K562 (cell line): ENCODE measurements around the gene PTTG1IP. TPM values are rescaled to one million over a fixed set of nuclear protein-coding genes. Genes with fewer than 3 reads are reported as not detected.

Source experiments
- ATAC-seq: fragments of 200-7000 bp; cut with Tn5 transposase; 3 replicates; pipeline ENCODE4 v1.9.1; 2020; ENCODE audit warnings: moderate library complexity
- BruUV-seq: library from RNA; stranded (reverse); fragments of 400-500 nt; replicated peaks from 2 replicates; lab custom pipeline; 2021; lab: Mats Ljungman, UMichigan
- CTCF ChIA-PET: fragments of 300-600 bp; formaldehyde crosslinking; extraction: SDS; loops from one replicate; lab custom pipeline; 2021; ENCODE audit warnings: low intra/inter-chr PET ratio; lab: Yijun Ruan, JAX
- POLR2A ChIA-PET: fragments of 300-600, 350-650 bp; sonication (Branson Sonifier 250); formaldehyde crosslinking; extraction: SDS; loops from one replicate; lab custom pipeline; 2021; ENCODE audit warnings: antibody characterized with exemption, inconsistent platforms; lab: Yijun Ruan, JAX
- DNase-seq, 4 experiments: peaks; one replicate each; pipeline versions ENCODE4 v3.0.0 to v3.0.0-alpha.2; 2011 to 2018; ENCODE audit warnings: low spot score in 3 of 4, mixed read lengths in 3 of 4; ENCODE audit errors: extremely low read depth in 1 of 4
- FAIRE-seq: peaks from 2 replicates; lab custom pipeline; 2011; peaks lifted over from hg19 to GRCh38; lab: Jason Lieb, UNC
- H2AFZ ChIP-seq: 2 replicates; pipeline ENCODE4 v1.6.0; 2011; ENCODE audit warnings: low read depth, low read length, control low read depth, inconsistent platforms
- H3K27ac ChIP-seq: fragments of 200-600 bp; 3 replicates; pipeline ENCODE4 v1.8.0; 2011; ENCODE audit warnings: low read depth, mild to moderate bottlenecking, control low read depth, inconsistent platforms, low read length, moderate library complexity, mixed read lengths; ENCODE audit errors: extremely low read depth
- H3K27me3 ChIP-seq, 2 experiments: fragments of 300-600 bp in 1 of 2; 2 replicates in 1 of 2; 3 replicates in 1 of 2; pipeline versions ENCODE4 v1.6.0 to v1.8.0; 2011; ENCODE audit warnings: inconsistent platforms in 2 of 2, low read length in 2 of 2, mild to moderate bottlenecking in 1 of 2, mixed read lengths in 1 of 2, moderate library complexity in 1 of 2; ENCODE audit not compliant: control insufficient read depth in 2 of 2, insufficient read depth in 2 of 2
- H3K36me3 ChIP-seq: fragments of 300-600 bp; 3 replicates; pipeline ENCODE4 v1.8.0; 2011; ENCODE audit warnings: mild to moderate bottlenecking, low read length, inconsistent platforms; ENCODE audit not compliant: control insufficient read depth, insufficient read depth
- H3K4me1 ChIP-seq, 2 experiments: fragments of 200-600 bp in 1 of 2; replicated peaks in 1 of 2; 2 replicates in 1 of 2; 3 replicates in 1 of 2; pipeline versions ENCODE4 v1.5.1 to v1.8.0; 2011; ENCODE audit warnings: inconsistent platforms in 2 of 2, low read length in 2 of 2, mild to moderate bottlenecking in 1 of 2, mixed read lengths in 1 of 2, moderate library complexity in 1 of 2; ENCODE audit not compliant: control insufficient read depth in 2 of 2, insufficient read depth in 2 of 2
- H3K4me2 ChIP-seq: 2 replicates; pipeline ENCODE4 v1.6.1; 2011; ENCODE audit warnings: low read length, control low read depth, inconsistent platforms, mixed read lengths; ENCODE audit not compliant: insufficient read depth
- H3K4me3 ChIP-seq: fragments of 200-600 bp; sonication (generic), shearing (Covaris generic); 2 replicates; pipeline ENCODE4 v1.5.1; 2016; ENCODE audit warnings: control low read depth, inconsistent platforms
- H3K79me2 ChIP-seq: fragments of 200-600 bp; 3 replicates; pipeline ENCODE4 v1.8.0; 2011; ENCODE audit warnings: low read length, inconsistent platforms; ENCODE audit not compliant: control insufficient read depth, insufficient read depth
- H3K9ac ChIP-seq, 2 experiments: 2 replicates each; pipeline versions ENCODE4 v1.6.0 to v1.6.1; 2011; ENCODE audit warnings: low read depth in 2 of 2, low read length in 2 of 2, control low read depth in 1 of 2, inconsistent platforms in 1 of 2, mild to moderate bottlenecking in 1 of 2, mixed read lengths in 1 of 2; ENCODE audit not compliant: insufficient read depth in 1 of 2
- H3K9me1 ChIP-seq: one replicate; pipeline ENCODE4 v1.6.0; 2011; ENCODE audit warnings: inconsistent platforms, mild to moderate bottlenecking, low read length, moderate library complexity; ENCODE audit not compliant: control insufficient read depth, insufficient read depth
- H3K9me3 ChIP-seq: replicated peaks from 2 replicates; pipeline ENCODE4 v1.5.1; 2011; ENCODE audit warnings: low read depth, low read length, inconsistent platforms; ENCODE audit not compliant: control insufficient read depth, insufficient read depth
- H4K20me1 ChIP-seq: replicated peaks from 2 replicates; pipeline ENCODE4 v1.6.1; 2011; ENCODE audit warnings: low read length, inconsistent platforms, mixed read lengths; ENCODE audit not compliant: control insufficient read depth, insufficient read depth
- C11orf30 ChIP-seq: fragments of 450-650 bp; IDR thresholded peaks from 2 replicates; pipeline ENCODE4 v1.6.1; 2016; ENCODE audit warnings: low read depth, mild to moderate bottlenecking
- FOXM1 ChIP-seq, 2 experiments: fragments of 450-650 bp in 1 of 2; sonication (generic) in 1 of 2; formaldehyde crosslinking in 1 of 2; IDR thresholded peaks; 2 replicates each; pipeline versions ENCODE4 v1.6.1 to v1.9.0; 2017 to 2022; ENCODE audit warnings: low read depth in 2 of 2, mild to moderate bottlenecking in 2 of 2, missing genetic modification reagents in 1 of 2, moderate library complexity in 1 of 2
- KAT2B ChIP-seq: IDR thresholded peaks from one replicate; pipeline ENCODE4 v1.6.1; 2012; ENCODE audit warnings: low read depth, mild to moderate bottlenecking, control low read depth, inconsistent platforms, low read length, moderate library complexity
- NFIC ChIP-seq: fragments of 450-650 bp; IDR thresholded peaks from 2 replicates; pipeline ENCODE4 v1.6.1; 2017; ENCODE audit warnings: mild to moderate bottlenecking, inconsistent platforms
- NR2C1 ChIP-seq, 2 experiments: fragments of 450-650 bp; IDR thresholded peaks; 2 replicates each; pipeline ENCODE4 v1.6.1; 2017; ENCODE audit warnings: mild to moderate bottlenecking in 2 of 2, antibody characterized with exemption in 1 of 2, inconsistent platforms in 1 of 2, missing compliant biosample characterization in 1 of 2, missing genetic modification characterization in 1 of 2
- NR4A1 ChIP-seq, 2 experiments: fragments of 250-450 bp in 1 of 2; fragments of 450-650 bp in 1 of 2; sonication (Bioruptor Pico) in 1 of 2; IDR thresholded peaks; 2 replicates each; pipeline versions ENCODE4 v1.4.0 to v1.6.1; 2016 to 2020; ENCODE audit warnings: mild to moderate bottlenecking in 2 of 2, missing compliant biosample characterization in 1 of 2, missing genetic modification characterization in 1 of 2, moderate library complexity in 1 of 2
- POLR2B ChIP-seq: fragments of 450-650 bp; IDR thresholded peaks from 2 replicates; pipeline ENCODE4 v1.6.1; 2018; ENCODE audit warnings: low read depth; ENCODE audit not compliant: partially characterized antibody
- RBBP5 ChIP-seq: fragments of 200-600 bp; sonication (generic); IDR thresholded peaks from 2 replicates; pipeline ENCODE4 v1.6.1; 2012; ENCODE audit warnings: borderline replicate concordance, mild to moderate bottlenecking, low read length, control low read depth, inconsistent platforms; ENCODE audit not compliant: insufficient read depth, poor library complexity, severe bottlenecking
- SMAD1 ChIP-seq: fragments of 150-350 bp; IDR thresholded peaks from 2 replicates; pipeline ENCODE4 v1.6.1; 2014; ENCODE audit warnings: low read length, low read depth; ENCODE audit not compliant: partially characterized antibody
- ZNF830 ChIP-seq: fragments of 250-450 bp; sonication (Bioruptor Pico); IDR thresholded peaks from 2 replicates; pipeline ENCODE4 v1.5.0; 2021; ENCODE audit warnings: mild to moderate bottlenecking
- WGBS: fragments of 100-300 bp; shearing (Covaris generic); methylation state at CpG from one replicate; pipeline ENCODE4 v1.1.6; 2016; ENCODE audit warnings: low coverage, mixed read lengths; ENCODE audit not compliant: insufficient coverage; ENCODE audit errors: missing lambda C conversion rate; 5-methylcytosine and 5-hydroxymethylcytosine counted together
- in situ Hi-C: fragments of 300-500 bp; cut with MboI; formaldehyde crosslinking; loops from 4 replicates; pipeline ENCODE4 v1.15.0; 2018; ENCODE audit warnings: inconsistent platforms, mixed read lengths
- intact Hi-C: fragments of 100-400 bp; cut with micrococcal nuclease; formaldehyde crosslinking; loops from 2 replicates; pipeline ENCODE4 v1.14.2; 2022
- polyA plus RNA-seq, 8 experiments: library from polyadenylated mRNA; depleted of rRNA in 4 of 8; stranded (reverse) in 5 of 8; unstranded in 3 of 8; fragments of >200 nt; fragmentation: Nextera tagmentation in 2 of 8; fragmentation: Illumina TruSeq in 1 of 8; extraction: Ambion mirVana in 2 of 8; extraction: Trizol in 1 of 8; gene quantifications; 2 replicates each; pipeline versions ENCODE4 v1.2.1 to v1.2.3, GENCODE V29; 2011 to 2014; ENCODE audit warnings: inconsistent platforms in 1 of 8, missing spikeins in 1 of 8
- total RNA-seq, 7 experiments: library from RNA; depleted of rRNA in 6 of 7; stranded (reverse); fragments of >200 nt in 6 of 7; fragmentation: Illumina TruSeq in 2 of 7; extraction: Trizol in 2 of 7; gene quantifications; 2 replicates each; pipeline versions ENCODE4 v1.2.1 to v1.2.3, GENCODE V29; 2011 to 2021; ENCODE audit warnings: low replicate concordance in 1 of 7
- TF ChIP-seq, protein P1 (sequence below): fragments of 450-650 bp; formaldehyde crosslinking; IDR thresholded peaks from 2 replicates; pipeline ENCODE4 v1.4.0; 2020; ENCODE audit warnings: mild to moderate bottlenecking, moderate library complexity

PTTG1IP gene
- total and polyA plus RNA-seq, 9 of the 15 experiments (the other 6 are each of a cell fraction or from before 2014, with no cell fraction given) = 5.0 to 99.3 (median 82.4) TPM

DNA sequence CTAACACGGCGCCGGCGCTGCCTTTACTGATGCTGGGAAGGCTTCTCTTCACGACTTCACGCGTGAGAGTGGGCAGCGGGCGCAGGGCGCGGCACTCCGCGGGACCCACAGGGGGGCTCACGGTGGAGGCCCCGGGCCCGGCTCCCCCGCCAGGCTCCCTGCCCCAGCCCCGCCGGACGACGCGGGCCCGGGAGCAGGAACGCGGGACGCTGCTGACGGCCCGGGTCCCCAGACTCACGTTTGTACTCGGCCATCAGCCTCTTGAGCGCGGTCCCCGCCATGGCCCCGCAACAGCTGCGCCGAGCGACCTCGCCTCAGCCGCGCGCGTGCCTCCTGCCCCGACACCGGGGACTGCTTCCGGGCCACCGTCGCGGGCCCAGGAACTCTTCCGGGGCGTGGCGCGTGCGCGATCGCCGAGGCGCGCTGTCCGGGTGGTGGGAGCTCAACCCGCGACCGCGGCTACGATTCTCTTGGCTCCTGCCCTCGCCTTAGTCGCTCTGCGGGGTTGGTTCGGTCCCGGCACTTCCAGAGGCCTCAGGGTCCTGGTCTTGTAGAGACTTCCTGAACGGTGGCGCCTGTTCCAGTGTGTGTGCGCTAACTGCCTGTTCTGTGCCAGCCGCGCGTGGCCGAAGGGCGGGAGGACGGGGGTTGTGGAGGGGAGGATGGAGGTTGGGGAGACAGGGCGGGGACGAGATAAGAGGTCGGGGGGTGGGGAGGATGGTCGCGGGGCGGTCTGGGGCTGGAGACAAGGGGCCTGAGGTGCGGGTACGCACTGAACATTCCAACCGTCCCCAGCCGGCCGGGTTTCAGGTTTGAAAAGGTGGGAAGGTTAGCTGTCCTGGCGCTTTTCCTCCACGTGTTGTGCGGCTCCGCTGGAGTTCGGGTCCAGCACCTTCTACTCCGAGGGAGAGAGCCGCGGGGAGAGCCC, 71.8 kb downstream of the PTTG1IP start, which contains the start of gene UBE2G2 (continued):
- TF ChIP-seq NR4A1 (CRISPR knock-in tag; IDR thresholded peaks at IDR 0.05) (peak; percentile 29; the same call in 1 of the 2 replicates), NR4A1 (tag; IDR thresholded peaks at IDR 0.05) (peak; percentile 52; the same call in 1 of the 2 replicates), FOXM1 (IDR thresholded peaks at IDR 0.05; ENCODE audit: low read depth) (no peak), FOXM1 (CRISPR knock-in tag; IDR thresholded peaks at IDR 0.05; ENCODE audit: low read depth) (peak; percentile 73; the same call in 1 of the 2 replicates), C11orf30 (peak; percentile 87)

DNA sequence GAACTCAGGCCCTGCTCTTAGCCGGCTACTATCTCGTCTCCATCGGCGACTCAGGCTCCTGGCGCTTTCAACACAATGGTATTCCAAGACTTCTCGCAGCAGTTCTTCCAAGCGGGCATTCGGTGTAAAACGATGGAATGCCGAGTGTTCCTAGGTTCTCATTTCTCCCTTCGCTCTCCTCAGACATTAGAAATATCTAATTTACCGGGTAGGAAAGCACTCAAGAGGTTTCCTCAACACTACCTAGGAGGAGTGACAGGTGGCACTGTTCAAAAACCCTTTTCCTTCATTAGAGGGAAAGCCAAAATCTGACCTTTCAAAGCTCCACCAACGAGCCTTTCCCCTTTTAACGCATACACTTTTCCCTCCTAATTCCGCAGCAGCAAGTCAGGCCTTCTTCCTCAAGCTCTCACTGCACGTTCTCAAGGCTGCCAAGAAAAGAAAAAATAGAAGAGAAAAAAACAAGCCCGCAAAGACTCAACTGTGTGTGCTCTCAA, 72.5 kb downstream of the PTTG1IP start:
- TSS peak; percentile 38 for BruUV-seq
- H3K36me3 ChIP-seq = peaks cover 78% of the 10 kb centered on the region
- TF ChIP-seq, protein P1, sequence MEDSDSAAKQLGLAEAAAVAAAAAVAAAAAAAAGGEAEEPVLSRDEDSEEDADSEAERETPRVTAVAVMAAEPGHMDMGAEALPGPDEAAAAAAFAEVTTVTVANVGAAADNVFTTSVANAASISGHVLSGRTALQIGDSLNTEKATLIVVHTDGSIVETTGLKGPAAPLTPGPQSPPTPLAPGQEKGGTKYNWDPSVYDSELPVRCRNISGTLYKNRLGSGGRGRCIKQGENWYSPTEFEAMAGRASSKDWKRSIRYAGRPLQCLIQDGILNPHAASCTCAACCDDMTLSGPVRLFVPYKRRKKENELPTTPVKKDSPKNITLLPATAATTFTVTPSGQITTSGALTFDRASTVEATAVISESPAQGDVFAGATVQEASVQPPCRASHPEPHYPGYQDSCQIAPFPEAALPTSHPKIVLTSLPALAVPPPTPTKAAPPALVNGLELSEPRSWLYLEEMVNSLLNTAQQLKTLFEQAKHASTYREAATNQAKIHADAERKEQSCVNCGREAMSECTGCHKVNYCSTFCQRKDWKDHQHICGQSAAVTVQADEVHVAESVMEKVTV (CRISPR knock-in tag) = 0 out of 2 replicates have a peak, but pooled peaks have one; percentile 21
- TF ChIP-seq NR2C1 (IDR thresholded peaks at IDR 0.05) (no peak), NR2C1 (tag; IDR thresholded peaks at IDR 0.05) (peak; percentile 18), POLR2B (no peak), NFIC (no peak), KAT2B (no peak), RBBP5 (no peak), ZNF830 (CRISPR knock-in tag) (no peak), SMAD1 (no peak)

More for the DNA sequence above, 72.5 kb downstream of the PTTG1IP start:
- H3K4me1 ChIP-seq = peaks cover 19 to 27% of the 10 kb centered on the region in 2 experiments
- peak overlapping the region; percentile 95 for H3K4me2 ChIP-seq
- ChIA-PET CTCF (interaction anchor here (0.7 to 1.4 kb wide), 8 partner anchors 34 to 132 kb away, joined by 3 to 5 read pairs (median 4); no protein-coding TSS in a partner anchor), POLR2A (interaction anchor here (0.6 to 5.5 kb wide), 20 partner anchors 7 to 540 kb away, joined by 3 to 33 read pairs (median 3); partner anchors contain the start of genes PTTG1IP and SUMO3)
- in situ Hi-C loops (no loop called here), intact Hi-C loops (loop anchor here (2.0 to 5.0 kb wide), 3 partner anchors 46 to 132 kb away; no protein-coding TSS in a partner anchor)
- H3K27ac ChIP-seq = peak overlapping the region; percentile 93
- H4K20me1 ChIP-seq = peaks cover 8% of the 10 kb centered on the region; the same call in 1 of the 2 replicates
- H2AFZ ChIP-seq = peak overlapping the region; percentile 91
- ATAC-seq (peak; percentile 68), FAIRE-seq (peak; percentile 83), DNase-seq (peak; percentile 41 to 72 (median 62))
- H3K9ac ChIP-seq = peak overlapping the region; percentile 83 to 97
- H3K9me1 ChIP-seq = no peaks in the 10 kb centered on the region
- H3K27me3 ChIP-seq = no peaks in the 10 kb centered on the region
- H3K79me2 ChIP-seq = peaks cover 76% of the 10 kb centered on the region
- WGBS = 0% methylated on average over 17 of the region's 17 CpGs
- H3K9me3 ChIP-seq = no peaks in the 10 kb centered on the region; the same call in 1 of the 2 replicates
- H3K4me3 ChIP-seq = peak overlapping the region; percentile 83
